Effector memory CD8-positive, alpha-beta T cell (primary cell): ENCODE results near the gene ADIPOR2.

Experiments
- ATAC-seq: fragments of 150-1000 bp; cut with Tn5 transposase; replicated peaks from 2 replicates; pipeline ENCODE4 v1.10.0; 2021; ENCODE audit warnings: mild to moderate bottlenecking, moderate library complexity
- DNase-seq, 3 experiments: peaks; one replicate each; pipeline ENCODE4 v3.0.0; 2021
- H3K27ac Mint-ChIP-seq, 2 donors: one replicate each; pipeline ENCODE4 v1.8.0; 2022; ENCODE audit warnings: mild to moderate bottlenecking in 2 of 2, mixed read lengths in 2 of 2, moderate library complexity in 2 of 2
- H3K27me3 Mint-ChIP-seq, 2 donors: one replicate each; pipeline ENCODE4 v1.8.0; 2022; ENCODE audit warnings: mixed read lengths in 2 of 2
- H3K36me3 Mint-ChIP-seq: one replicate; pipeline ENCODE4 v1.8.0; 2022; ENCODE audit warnings: mild to moderate bottlenecking, moderate library complexity, mixed read lengths; ENCODE audit not compliant: insufficient read depth
- H3K4me1 Mint-ChIP-seq, 2 donors: one replicate each; pipeline ENCODE4 v1.8.0; 2022; ENCODE audit warnings: low read depth in 2 of 2, mixed read lengths in 2 of 2
- H3K4me3 Mint-ChIP-seq, 2 donors: one replicate each; pipeline ENCODE4 v1.8.0; 2022; ENCODE audit warnings: mild to moderate bottlenecking in 2 of 2, mixed read lengths in 2 of 2, moderate library complexity in 2 of 2
- H3K9me3 Mint-ChIP-seq, 2 donors: one replicate each; pipeline ENCODE4 v1.8.0; 2022; ENCODE audit warnings: mixed read lengths in 2 of 2

The ADIPOR2 gene

DNA sequence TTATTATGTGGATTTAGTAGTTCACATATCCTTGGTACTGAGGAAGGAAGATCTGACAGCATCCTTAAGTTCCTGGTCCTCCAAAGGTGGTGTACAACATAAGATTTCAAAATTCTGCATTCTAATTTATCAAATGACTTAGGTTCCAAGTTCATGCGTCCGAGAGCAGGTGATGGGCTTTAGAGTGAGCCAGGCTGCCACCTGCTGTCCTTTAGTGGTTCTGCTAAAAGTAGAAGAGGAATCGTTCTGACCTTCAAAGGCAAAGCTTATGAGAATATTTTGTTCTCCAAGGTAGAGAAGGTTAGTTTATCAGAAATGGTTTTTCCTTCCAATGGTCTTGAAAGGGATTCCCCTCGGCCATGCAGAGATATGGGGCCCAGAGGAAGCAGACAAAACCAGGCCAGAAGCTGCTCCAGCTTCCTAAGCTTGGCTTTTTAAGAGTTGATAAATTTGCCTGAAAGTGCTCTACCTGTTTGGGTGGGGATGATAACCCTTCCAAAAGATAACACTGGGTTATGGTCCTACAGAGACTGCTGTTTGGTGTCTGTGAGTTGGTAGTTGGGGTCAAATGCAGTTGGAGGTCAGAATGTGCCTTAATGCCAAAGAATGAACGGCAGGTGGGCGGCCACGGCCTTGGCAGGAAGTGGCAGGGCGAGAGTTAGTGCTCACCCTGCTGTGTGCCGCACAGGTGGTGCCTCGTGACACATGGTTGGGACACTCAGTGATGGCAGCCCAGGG, 100.4 kb downstream of the ADIPOR2 start:
- Mint-ChIP-seq H3K4me1 (peaks cover 22 to 24% of the 10 kb centered on the region in 2 donors), H3K4me3 (peak overlapping the region; percentile 18 to 43), H3K36me3 (peaks cover 3% of the 10 kb centered on the region), H3K9me3 (no peaks in the 10 kb centered on the region), H3K27me3 (no peaks in the 10 kb centered on the region), H3K27ac (peak overlapping the region; percentile 28 to 91)
- peak; percentile 47 for ATAC-seq
- peak; percentile 62 to 70 (median 64) for DNase-seq

GRCh38 chr12:1792406-1792805, 101.5 kb downstream of the ADIPOR2 start:
- Mint-ChIP-seq H3K27ac (peak overlapping the region in 1 of 2 donors; percentile 91), H3K4me3 (no peak overlapping the region), H3K27me3 (no peaks in the 10 kb centered on the region), H3K9me3 (no peaks in the 10 kb centered on the region), H3K36me3 (peaks cover 9% of the 10 kb centered on the region), H3K4me1 (peaks cover 21 to 22% of the 10 kb centered on the region in 2 donors)
- DNase-seq (no peak), ATAC-seq (no peak)

- H3K4me1 Mint-ChIP-seq, result peaks cover 20 to 22% of the 10 kb centered on the region in 2 donors
- ATAC-seq (no peak), DNase-seq (no peak)
- H3K27ac Mint-ChIP-seq, result peak overlapping the region; percentile 44 to 62
- no peak overlapping the region for H3K4me3 Mint-ChIP-seq
- H3K27me3 Mint-ChIP-seq, result no peaks in the 10 kb centered on the region
- no peaks in the 10 kb centered on the region for H3K9me3 Mint-ChIP-seq
- H3K36me3 Mint-ChIP-seq, result peaks cover 13% of the 10 kb centered on the region
Measured at GRCh38 chr12:1793426-1794210, 102.7 kb downstream of the ADIPOR2 start.

- Mint-ChIP-seq H3K36me3 (peaks cover 15% of the 10 kb centered on the region), H3K9me3 (no peaks in the 10 kb centered on the region), H3K27ac (no peak overlapping the region)
Measured at GRCh38 chr12:1794440-1795090, 103.7 kb downstream of the ADIPOR2 start.

GRCh38 chr12:1795221-1795784, 104.4 kb downstream of the ADIPOR2 start:
- no peaks in the 10 kb centered on the region for H3K9me3 Mint-ChIP-seq
- ATAC-seq (no peak), DNase-seq (no peak)
- H3K27me3 Mint-ChIP-seq, result no peaks in the 10 kb centered on the region
- H3K27ac Mint-ChIP-seq, result peak overlapping the region in 1 of 2 donors; percentile 67
- H3K4me3 Mint-ChIP-seq, result peak overlapping the region; percentile 84
- H3K36me3 Mint-ChIP-seq, result peaks cover 15% of the 10 kb centered on the region
- H3K4me1 Mint-ChIP-seq, result peaks cover 20 to 31% of the 10 kb centered on the region in 2 donors

More at GRCh38 chr12:1794440-1795090, 103.7 kb downstream of the ADIPOR2 start:
- H3K27me3 Mint-ChIP-seq, result no peaks in the 10 kb centered on the region
- ATAC-seq (no peak), DNase-seq (no peak)
- H3K4me3 Mint-ChIP-seq, result no peak overlapping the region
- H3K4me1 Mint-ChIP-seq, result peaks cover 20 to 26% of the 10 kb centered on the region in 2 donors

DNA sequence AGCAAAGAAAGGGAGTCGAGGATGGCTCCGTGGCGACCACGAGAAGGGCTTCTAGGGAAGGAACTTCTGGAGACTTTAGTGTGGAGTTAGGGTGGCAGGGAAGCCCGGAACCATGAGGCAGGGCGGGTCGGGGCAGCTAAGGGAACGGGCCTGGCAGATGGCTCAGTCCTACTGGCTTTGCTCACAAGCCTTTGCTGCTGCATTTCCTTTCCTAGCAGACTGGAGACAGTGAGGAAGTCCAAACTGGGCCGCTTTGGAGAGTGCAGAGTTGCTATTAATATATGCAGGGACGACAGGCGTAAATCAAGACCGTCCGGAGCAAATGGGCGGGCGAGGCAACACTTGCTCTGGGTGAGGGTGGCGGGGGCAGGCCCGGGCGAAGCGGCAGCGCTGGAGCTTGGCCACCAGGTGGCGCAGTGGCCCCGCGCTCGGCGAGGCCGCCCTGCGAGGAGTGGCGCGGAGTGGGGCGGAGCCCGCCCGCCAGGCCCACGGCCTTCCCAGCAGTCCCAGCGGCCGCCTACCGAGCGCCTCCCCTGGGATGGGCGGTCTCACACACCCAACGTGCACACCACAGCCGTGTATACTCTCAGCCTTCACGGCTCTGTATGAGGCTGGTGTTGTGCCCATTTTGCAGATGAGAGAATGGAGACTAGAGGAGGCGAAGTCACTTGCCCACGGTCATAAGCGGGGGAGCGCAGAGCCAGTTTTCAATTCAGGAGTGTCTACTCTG, 105.1 kb downstream of the ADIPOR2 start:
- peaks cover 19 to 29% of the 10 kb centered on the region in 2 donors for H3K4me1 Mint-ChIP-seq

GRCh38 chr12:1796515-1797010, 105.7 kb downstream of the ADIPOR2 start:
- ATAC-seq (peak; percentile 42), DNase-seq (peak in 2 of 3 experiments; percentile 26 to 38)
- peaks cover 15% of the 10 kb centered on the region for H3K36me3 Mint-ChIP-seq
- H3K27me3 Mint-ChIP-seq, result no peaks in the 10 kb centered on the region
- no peaks in the 10 kb centered on the region for H3K9me3 Mint-ChIP-seq
- H3K4me3 Mint-ChIP-seq, result peak overlapping the region; percentile 84
- peak overlapping the region; percentile 67 to 68 for H3K27ac Mint-ChIP-seq
- peaks cover 13 to 23% of the 10 kb centered on the region in 2 donors for H3K4me1 Mint-ChIP-seq

More for the DNA sequence above, 105.1 kb downstream of the ADIPOR2 start:
- Mint-ChIP-seq H3K27ac (peak overlapping the region; percentile 67 to 68), H3K9me3 (no peaks in the 10 kb centered on the region), H3K36me3 (peaks cover 15% of the 10 kb centered on the region), H3K4me3 (peak overlapping the region; percentile 84), H3K27me3 (no peaks in the 10 kb centered on the region)
- peak; percentile 93 for ATAC-seq
- peak; percentile 91 to 95 (median 91) for DNase-seq

- Mint-ChIP-seq H3K4me3 (peak overlapping the region; percentile 84), H3K27me3 (no peaks in the 10 kb centered on the region), H3K9me3 (no peaks in the 10 kb centered on the region), H3K36me3 (peaks cover 15% of the 10 kb centered on the region), H3K27ac (peak overlapping the region; percentile 65 to 68), H3K4me1 (peaks cover 9 to 18% of the 10 kb centered on the region in 2 donors)
- DNase-seq (peak; percentile 31 to 38 (median 36)), ATAC-seq (peak; percentile 9)
Measured at GRCh38 chr12:1797011-1797901, 106.4 kb downstream of the ADIPOR2 start.

- DNase-seq (no peak), ATAC-seq (no peak)
- Mint-ChIP-seq H3K27ac (peak overlapping the region in 1 of 2 donors; percentile 65), H3K36me3 (peaks cover 15% of the 10 kb centered on the region), H3K4me3 (peak overlapping the region in 1 of 2 donors; percentile 84), H3K27me3 (no peaks in the 10 kb centered on the region), H3K4me1 (peaks cover 9 to 18% of the 10 kb centered on the region in 2 donors), H3K9me3 (no peaks in the 10 kb centered on the region)
Measured at GRCh38 chr12:1797991-1798640, 107.2 kb downstream of the ADIPOR2 start.

DNA sequence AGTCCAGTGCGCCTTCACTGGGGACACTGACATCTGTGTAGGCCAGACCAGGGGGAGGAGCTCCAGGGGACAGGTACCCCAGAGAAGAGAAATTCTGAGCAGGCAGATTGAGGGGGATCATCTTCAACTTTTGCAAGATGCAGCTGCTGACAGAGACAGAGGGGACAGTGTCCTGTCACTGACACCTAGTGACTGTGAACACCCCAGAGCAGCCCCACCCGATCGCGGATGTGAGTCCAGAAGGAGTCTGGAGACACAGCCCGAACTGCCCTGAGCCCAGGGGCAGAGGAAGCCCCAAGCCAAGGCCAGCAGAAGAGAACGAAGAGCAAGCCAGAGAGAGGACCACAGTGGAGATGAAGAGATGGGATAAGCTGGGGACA, 107.8 kb downstream of the ADIPOR2 start:
- DNase-seq (no peak), ATAC-seq (no peak)
- no peaks in the 10 kb centered on the region for H3K27me3 Mint-ChIP-seq
- no peak overlapping the region for H3K4me3 Mint-ChIP-seq
- no peaks in the 10 kb centered on the region for H3K9me3 Mint-ChIP-seq
- H3K36me3 Mint-ChIP-seq, result peaks cover 15% of the 10 kb centered on the region
- H3K4me1 Mint-ChIP-seq, result peaks cover 9 to 18% of the 10 kb centered on the region in 2 donors
- H3K27ac Mint-ChIP-seq, result no peak overlapping the region

DNA sequence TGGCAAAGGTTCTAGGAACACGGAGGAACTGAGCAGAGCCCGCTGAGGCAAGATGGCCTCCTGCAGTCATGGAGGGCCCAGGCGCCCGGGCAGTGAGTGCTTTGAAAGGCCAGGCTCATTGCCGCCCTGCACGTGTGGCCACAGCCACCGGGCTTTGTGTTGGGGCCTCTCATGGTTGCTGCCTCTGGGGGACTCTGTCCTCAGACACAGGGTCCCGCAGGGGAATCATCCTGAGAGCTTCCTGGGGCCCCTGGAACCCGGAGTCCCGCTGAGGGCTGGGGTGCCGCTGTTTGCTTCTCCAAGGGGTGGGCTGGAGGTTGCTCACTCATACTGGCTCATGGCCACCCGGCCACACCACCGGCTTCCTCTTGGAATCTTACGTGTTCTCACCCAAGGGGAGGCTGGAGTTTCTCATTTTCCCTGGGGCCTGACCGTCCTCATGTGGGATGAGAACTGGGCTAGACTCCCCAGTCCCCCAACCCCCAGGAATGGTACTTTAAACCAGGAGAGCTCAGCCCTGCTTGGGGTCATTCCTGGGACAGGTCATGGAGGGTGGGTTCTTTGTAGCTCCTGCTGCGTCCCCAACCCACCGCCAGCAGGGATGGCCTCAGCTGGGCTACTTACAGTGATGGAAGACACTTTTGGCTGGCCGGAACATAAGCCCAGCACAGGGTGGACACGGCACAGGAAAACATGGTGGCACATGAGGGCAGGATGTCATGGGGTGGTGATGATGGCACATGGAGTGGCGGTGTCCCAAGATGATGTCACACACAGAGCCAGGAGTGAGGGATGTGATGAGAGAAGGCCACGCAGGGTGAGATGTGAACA, 108.4 kb downstream of the ADIPOR2 start:
- no peak for DNase-seq
- no peak for ATAC-seq
- H3K36me3 Mint-ChIP-seq, result peaks cover 15% of the 10 kb centered on the region
- no peaks in the 10 kb centered on the region for H3K9me3 Mint-ChIP-seq
- H3K27ac Mint-ChIP-seq, result peak overlapping the region; percentile 16 to 68
- no peak overlapping the region for H3K4me3 Mint-ChIP-seq
- H3K4me1 Mint-ChIP-seq, result peaks cover 9 to 18% of the 10 kb centered on the region in 2 donors
- H3K27me3 Mint-ChIP-seq, result no peaks in the 10 kb centered on the region
